T-helper 1 cell treated with Interleukin-12 subunit alpha and Interleukin-12 subunit beta and Interleukin-4 antibody, amounts not matched to agents 30 μg/mL and 1 μg/mL, for 36 hours (primary cell): ENCODE measurements around the gene EHBP1L1.
"Not testable (repeated sequence)": the region's sequence is repeated elsewhere in the genome, so short reads cannot be mapped to it uniquely, and the experiment has no call there.

Experiments used
- H3K27ac Mint-ChIP-seq: one replicate; pipeline ENCODE4 v1.8.0; 2021; ENCODE audit warnings: mild to moderate bottlenecking, mixed read lengths
- H3K27me3 Mint-ChIP-seq: one replicate; pipeline ENCODE4 v1.8.0; 2021; ENCODE audit warnings: low read depth, mixed read lengths
- H3K36me3 Mint-ChIP-seq: one replicate; pipeline ENCODE4 v1.8.0; 2021; ENCODE audit warnings: low read depth, mixed read lengths
- H3K4me1 Mint-ChIP-seq: one replicate; pipeline ENCODE4 v1.8.0; 2021; ENCODE audit warnings: low read depth, mixed read lengths
- H3K4me3 Mint-ChIP-seq: one replicate; pipeline ENCODE4 v1.8.0; 2021; ENCODE audit warnings: mild to moderate bottlenecking, moderate library complexity, mixed read lengths
- H3K9me3 Mint-ChIP-seq: one replicate; pipeline ENCODE4 v1.8.0; 2021; ENCODE audit warnings: mixed read lengths

The EHBP1L1 gene

DNA sequence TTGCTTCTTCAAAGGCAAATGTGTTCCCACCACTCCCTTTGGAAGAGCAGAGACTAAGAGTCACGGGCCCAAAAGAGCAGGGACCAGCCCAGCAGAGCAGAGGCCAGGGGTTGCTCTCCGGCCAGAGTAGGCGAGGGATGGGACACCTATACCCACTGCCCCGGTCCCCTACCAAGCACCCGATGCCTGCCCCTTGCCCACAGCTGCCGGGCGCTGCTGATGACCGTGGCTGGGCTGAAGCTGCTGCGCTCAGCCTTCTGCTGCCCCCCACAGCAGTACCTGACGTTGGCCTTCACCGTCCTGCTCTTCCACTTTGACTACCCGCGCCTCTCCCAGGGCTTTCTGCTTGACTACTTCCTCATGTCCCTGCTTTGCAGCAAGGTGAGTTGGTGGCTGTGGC lies 51.3 kb downstream of the EHBP1L1 start:
- H3K4me1 Mint-ChIP-seq = peaks cover 2% of the 10 kb centered on the region
- no peaks in the 10 kb centered on the region for H3K27me3 Mint-ChIP-seq
- no peaks in the 10 kb centered on the region for H3K9me3 Mint-ChIP-seq
- no peak overlapping the region for H3K27ac Mint-ChIP-seq
- no peak overlapping the region for H3K4me3 Mint-ChIP-seq
- H3K36me3 Mint-ChIP-seq = peaks cover 28% of the 10 kb centered on the region

DNA sequence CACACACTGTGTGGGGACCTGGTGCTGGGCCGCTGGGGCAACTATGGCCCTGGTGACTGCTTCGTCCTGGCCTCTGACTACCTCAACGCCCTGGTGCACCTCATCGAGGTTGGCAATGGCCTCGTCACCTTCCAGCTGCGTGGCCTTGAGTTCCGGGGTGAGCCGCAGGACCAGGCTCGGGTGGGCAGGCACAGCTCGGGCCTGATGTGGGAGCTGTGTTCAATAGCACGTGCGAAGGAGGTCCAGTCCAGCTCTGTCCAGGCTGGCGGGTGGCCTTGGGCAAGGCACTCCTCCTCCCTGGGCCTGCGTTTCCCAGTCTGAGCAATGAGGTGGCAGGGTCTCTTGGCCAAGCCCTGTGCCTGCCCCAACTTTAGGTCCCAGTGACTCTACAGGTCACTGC lies 53.7 kb downstream of the EHBP1L1 start:
- Mint-ChIP-seq H3K27me3 (no peaks in the 10 kb centered on the region), H3K4me3 (no peak overlapping the region), H3K4me1 (peaks cover 6% of the 10 kb centered on the region), H3K9me3 (no peaks in the 10 kb centered on the region), H3K27ac (no peak overlapping the region), H3K36me3 (peaks cover 22% of the 10 kb centered on the region)

DNA sequence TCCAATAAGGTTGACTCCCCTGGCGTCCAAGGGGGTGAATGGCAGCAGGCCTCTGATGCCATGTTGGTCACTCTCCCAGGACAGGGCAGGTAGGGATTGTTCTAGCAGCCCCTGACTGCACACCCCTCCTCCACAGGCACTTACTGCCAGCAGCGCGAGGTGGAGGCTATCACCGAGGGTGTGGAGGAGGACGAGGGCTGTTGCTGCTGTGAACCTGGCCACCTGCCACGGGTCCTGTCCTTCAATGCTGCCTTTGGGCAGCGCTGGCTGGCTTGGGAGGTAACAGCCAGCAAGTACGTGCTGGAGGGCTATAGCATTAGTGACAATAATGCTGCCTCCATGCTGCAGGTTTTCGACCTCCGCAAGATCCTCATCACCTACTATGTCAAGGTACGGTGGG lies 54.4 kb downstream of the EHBP1L1 start:
- peaks cover 6% of the 10 kb centered on the region for H3K4me1 Mint-ChIP-seq
- H3K9me3 Mint-ChIP-seq = no peaks in the 10 kb centered on the region
- no peak overlapping the region for H3K27ac Mint-ChIP-seq
- peaks cover 26% of the 10 kb centered on the region for H3K36me3 Mint-ChIP-seq
- H3K4me3 Mint-ChIP-seq = no peak overlapping the region
- H3K27me3 Mint-ChIP-seq = no peaks in the 10 kb centered on the region

DNA sequence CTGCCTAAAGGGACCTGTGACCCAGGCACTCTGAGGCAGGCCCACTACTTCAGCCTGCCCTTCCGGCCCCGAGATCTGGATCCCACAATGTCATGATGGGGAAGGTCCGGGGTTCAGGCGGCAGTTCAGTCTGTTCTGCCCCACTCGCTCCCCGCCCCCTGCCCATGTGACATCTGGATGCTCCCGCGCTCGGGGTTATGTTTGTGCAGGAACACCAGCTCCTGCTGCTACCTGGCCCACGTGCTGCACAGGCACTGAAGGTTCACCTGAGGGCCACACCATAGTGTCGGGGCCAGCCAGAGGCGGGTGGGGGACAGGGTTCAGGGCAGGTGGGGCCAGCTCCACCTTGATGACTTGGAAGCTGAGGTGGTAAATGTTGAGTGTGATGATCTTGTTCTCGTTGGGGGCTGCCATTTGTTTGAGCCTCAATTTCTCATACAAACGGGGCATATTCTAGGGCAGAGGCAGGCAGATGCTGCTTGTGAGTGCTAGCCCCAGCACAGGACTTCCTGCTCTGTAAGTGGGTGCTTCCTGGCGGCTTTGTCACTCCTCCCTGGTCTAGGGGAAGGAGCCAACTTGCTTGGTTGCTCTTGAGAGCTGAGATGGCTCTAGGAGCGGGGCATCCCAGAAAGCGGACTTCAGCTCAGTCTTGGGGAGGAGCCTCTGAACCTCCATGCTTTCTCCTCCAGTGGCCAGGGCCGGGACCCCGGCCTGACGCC lies 57.7 kb downstream of the EHBP1L1 start:
- no peaks in the 10 kb centered on the region for H3K9me3 Mint-ChIP-seq
- H3K4me1 Mint-ChIP-seq = peaks cover 11% of the 10 kb centered on the region
- peak overlapping the region; percentile 64 for H3K27ac Mint-ChIP-seq
- no peak overlapping the region for H3K4me3 Mint-ChIP-seq
- peaks cover 24% of the 10 kb centered on the region for H3K36me3 Mint-ChIP-seq
- no peaks in the 10 kb centered on the region for H3K27me3 Mint-ChIP-seq

DNA sequence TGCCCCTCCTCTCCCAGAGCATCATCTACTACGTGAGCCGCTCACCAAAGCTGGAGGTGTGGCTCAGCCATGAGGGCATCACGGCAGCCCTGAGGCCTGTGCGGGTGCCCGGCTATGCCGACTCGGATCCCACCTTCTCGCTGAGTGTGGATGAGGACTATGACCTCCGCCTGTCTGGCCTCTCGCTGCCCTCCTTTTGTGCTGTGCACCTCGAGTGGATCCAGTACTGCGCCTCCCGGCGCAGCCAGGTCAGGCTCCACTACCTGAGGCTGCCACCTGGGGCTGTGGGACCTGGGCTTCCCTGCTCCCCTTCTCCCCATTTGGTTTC lies 58.2 kb downstream of the EHBP1L1 start:
- Mint-ChIP-seq H3K4me1 (peaks cover 16% of the 10 kb centered on the region), H3K9me3 (no peaks in the 10 kb centered on the region), H3K27me3 (no peaks in the 10 kb centered on the region), H3K27ac (peak overlapping the region; percentile 26), H3K36me3 (peaks cover 28% of the 10 kb centered on the region), H3K4me3 (no peak overlapping the region)

DNA sequence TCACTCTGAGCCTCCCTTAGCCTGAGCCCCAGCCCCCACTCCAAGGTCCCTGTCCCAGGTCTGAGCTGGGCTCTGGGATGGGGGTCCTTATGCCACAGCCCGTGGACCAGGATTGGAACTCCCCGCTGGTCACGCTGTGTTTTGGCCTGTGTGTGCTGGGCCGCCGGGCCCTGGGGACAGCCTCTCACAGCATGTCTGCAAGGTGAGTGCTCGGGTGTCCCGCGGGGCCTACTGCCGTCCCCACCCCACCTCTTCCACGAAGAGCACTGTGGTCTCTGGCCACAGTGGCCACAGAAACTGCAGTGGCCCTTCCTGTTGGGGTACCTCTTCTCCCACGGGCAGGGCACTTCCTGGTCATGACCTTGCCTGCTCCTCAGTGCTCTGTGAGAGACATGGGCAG lies 58.6 kb downstream of the EHBP1L1 start:
- Mint-ChIP-seq H3K4me1 (peaks cover 16% of the 10 kb centered on the region), H3K9me3 (no peaks in the 10 kb centered on the region), H3K27me3 (no peaks in the 10 kb centered on the region), H3K27ac (peak overlapping the region; percentile 31), H3K36me3 (peaks cover 25% of the 10 kb centered on the region), H3K4me3 (no peak overlapping the region)

DNA sequence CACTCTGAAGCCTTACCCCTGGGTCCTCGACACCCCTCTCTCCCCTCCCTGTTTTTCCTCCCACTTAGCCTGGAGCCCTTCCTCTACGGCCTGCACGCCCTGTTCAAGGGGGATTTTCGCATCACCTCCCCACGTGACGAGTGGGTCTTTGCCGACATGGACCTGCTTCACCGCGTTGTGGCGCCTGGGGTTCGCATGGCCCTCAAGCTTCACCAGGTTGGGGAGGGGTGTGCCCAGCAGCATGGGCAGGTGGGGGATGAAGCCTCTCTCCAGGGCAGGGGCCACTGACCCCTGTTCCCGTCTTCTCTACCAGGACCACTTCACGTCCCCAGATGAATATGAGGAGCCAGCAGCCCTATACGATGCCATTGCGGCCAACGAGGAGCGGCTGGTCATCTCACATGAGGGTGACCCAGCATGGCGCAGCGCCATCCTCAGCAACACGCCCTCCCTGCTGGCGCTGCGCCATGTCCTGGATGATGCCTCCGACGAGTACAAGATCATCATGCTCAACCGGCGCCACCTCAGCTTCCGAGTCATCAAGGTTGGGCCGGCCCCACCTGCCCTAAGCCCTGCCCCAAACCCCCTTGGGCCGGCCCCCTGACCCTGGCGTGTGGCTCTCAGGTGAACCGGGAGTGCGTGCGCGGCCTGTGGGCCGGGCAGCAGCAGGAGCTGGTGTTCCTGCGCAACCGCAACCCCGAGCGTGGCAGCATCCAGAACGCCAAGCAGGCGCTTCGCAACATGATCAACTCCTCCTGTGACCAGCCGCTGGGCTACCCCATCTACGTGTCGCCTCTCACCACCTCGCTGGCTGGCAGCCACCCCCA lies 59.3 kb downstream of the EHBP1L1 start:
- Mint-ChIP-seq H3K27me3 (no peaks in the 10 kb centered on the region), H3K27ac (peak overlapping the region; percentile 31), H3K4me1 (peaks cover 23% of the 10 kb centered on the region), H3K9me3 (no peaks in the 10 kb centered on the region), H3K4me3 (no peak overlapping the region), H3K36me3 (peaks cover 26% of the 10 kb centered on the region)

DNA sequence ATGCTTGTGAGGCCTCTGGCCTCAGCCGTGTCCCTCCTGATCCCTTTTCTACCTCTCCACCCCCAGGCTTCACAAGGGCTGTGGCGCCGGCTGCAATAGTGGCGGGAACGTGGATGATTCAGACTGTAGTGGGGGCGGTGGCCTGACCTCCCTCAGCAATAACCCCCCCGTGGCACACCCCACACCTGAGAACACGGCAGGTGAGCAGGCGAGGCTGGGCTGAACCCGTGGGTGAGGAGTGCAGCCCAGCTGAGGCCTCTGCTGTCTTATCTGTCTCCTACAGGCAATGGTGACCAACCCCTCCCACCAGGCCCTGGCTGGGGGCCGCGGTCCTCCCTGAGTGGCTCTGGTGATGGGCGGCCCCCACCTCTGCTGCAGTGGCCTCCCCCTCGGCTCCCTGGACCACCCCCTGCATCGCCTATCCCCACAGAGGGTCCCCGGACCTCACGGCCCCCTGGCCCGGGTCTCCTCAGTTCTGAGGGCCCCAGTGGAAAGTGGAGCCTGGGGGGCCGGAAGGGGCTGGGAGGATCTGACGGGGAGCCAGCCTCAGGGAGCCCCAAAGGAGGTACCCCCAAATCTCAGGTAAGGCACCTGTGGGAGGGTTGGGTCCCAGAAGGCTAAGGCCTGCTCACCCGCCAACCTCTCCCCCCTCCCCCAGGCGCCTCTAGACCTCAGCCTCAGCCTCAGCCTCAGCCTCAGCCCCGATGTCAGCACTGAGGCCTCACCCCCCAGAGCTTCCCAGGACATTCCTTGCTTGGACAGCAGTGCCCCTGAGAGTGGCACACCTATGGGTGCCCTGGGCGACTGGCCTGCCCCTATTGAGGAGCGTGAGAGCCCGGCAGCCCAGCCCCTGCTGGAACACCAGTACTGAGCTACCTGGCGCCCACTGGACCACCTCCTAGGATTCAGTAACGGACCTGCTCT lies 60.5 kb downstream of the EHBP1L1 start:
- Mint-ChIP-seq H3K9me3 (no peaks in the 10 kb centered on the region), H3K36me3 (peaks cover 27% of the 10 kb centered on the region), H3K27me3 (no peaks in the 10 kb centered on the region), H3K4me3 (no peak overlapping the region), H3K27ac (peak overlapping the region; percentile 76), H3K4me1 (peaks cover 26% of the 10 kb centered on the region)

DNA sequence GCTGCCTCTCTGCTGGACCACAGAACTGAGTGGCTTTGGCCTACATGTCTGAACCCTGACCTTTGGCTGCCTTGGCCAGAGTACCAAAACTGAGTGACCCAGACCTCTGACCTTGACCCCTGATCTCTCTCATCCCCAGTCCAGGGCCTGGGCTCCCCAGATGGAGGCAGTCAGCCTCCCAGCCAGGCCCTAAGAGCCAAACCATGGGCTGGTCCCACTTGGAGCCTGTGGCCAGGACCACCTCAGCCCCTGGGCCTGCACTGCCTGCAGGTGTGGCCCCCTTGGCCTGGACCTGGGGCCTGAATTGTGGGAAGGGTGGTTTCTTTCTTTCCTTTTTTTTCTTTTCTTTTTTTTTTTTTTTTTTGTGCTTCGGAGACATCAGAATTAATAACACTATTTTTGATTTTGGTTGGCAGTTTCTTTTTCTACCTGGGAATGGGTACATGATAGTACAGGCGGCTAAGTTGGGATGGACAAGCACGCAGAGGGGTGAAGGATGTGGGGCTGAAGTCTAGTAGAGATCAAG lies 61.2 kb downstream of the EHBP1L1 start:
- peaks cover 30% of the 10 kb centered on the region for H3K4me1 Mint-ChIP-seq
- H3K27ac Mint-ChIP-seq = peak overlapping the region; percentile 76
- H3K9me3 Mint-ChIP-seq = no peaks in the 10 kb centered on the region
- peaks cover 35% of the 10 kb centered on the region for H3K36me3 Mint-ChIP-seq
- H3K27me3 Mint-ChIP-seq = no peaks in the 10 kb centered on the region
- peak overlapping the region; percentile 86 for H3K4me3 Mint-ChIP-seq

DNA sequence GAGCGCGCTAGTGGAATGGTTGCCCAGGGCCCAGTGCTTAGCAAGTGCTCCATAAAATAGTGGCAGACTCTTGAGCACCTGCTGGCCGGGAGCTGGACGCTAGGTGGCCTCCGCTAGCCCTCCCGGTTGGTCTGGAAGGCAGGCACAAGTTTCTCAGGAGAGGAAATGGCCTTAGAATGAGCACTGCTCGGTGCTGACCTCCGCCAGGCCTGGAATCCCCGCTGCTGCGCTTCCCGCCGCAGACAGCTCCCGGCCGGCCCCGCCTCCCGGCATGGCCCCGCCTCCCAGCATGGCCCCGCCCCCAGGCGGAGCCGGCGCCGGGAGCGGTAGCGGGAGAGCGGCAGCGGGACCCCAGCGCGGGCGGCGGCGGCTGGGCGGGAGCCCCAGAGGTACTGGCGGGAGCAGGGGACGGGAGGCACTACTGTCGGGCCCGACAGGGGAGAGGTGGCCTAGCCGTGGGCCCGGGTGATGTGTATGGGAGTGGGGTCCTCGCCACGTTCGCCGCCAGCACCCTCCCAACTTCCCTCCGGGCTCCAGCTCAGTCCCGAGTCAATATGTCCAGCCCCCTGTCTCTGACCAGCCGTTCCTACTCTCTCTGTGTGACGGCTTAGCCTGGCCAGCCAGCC lies 62.1 kb downstream of the EHBP1L1 start, which contains the start of gene SIPA1:
SIPA1 (plus strand) TSS at position 308 of the 626 bp plus-strand sequence. CDS start 2,821 bp downstream, outside the sequence.
- H3K36me3 Mint-ChIP-seq = peaks cover 35% of the 10 kb centered on the region
- H3K27me3 Mint-ChIP-seq = no peaks in the 10 kb centered on the region
- H3K9me3 Mint-ChIP-seq = no peaks in the 10 kb centered on the region
- H3K4me1 Mint-ChIP-seq = peaks cover 30% of the 10 kb centered on the region
- H3K27ac Mint-ChIP-seq = peak within 1 kb of the TSS; percentile 90
- H3K4me3 Mint-ChIP-seq = peak within 1 kb of the TSS; percentile 86

DNA sequence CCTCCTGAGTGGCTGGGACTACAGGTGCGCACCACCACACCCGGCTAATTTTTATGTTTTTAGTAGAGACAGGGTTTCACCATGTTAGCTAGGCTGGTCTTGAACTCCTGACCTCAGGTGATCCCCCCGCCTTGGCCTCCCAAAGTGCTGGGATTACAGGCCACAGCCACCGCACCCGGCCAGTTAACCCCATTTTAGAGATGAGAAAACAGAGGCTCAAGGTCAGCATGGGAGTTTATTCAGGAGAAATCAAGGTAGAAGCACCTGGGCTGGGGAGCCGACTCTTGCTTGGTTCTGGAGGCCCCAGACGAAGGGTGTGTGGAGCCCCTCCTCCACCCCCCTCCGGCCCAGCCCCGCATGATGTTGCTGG lies 63.4 kb downstream of the EHBP1L1 start:
- H3K4me3 Mint-ChIP-seq = peak overlapping the region; percentile 86
- H3K27me3 Mint-ChIP-seq, H3K9me3 Mint-ChIP-seq: not testable (repeated sequence)
- H3K36me3 Mint-ChIP-seq = peaks cover 44% of the 10 kb centered on the region
- peaks cover 35% of the 10 kb centered on the region for H3K4me1 Mint-ChIP-seq
- H3K27ac Mint-ChIP-seq = peak overlapping the region; percentile 92

DNA sequence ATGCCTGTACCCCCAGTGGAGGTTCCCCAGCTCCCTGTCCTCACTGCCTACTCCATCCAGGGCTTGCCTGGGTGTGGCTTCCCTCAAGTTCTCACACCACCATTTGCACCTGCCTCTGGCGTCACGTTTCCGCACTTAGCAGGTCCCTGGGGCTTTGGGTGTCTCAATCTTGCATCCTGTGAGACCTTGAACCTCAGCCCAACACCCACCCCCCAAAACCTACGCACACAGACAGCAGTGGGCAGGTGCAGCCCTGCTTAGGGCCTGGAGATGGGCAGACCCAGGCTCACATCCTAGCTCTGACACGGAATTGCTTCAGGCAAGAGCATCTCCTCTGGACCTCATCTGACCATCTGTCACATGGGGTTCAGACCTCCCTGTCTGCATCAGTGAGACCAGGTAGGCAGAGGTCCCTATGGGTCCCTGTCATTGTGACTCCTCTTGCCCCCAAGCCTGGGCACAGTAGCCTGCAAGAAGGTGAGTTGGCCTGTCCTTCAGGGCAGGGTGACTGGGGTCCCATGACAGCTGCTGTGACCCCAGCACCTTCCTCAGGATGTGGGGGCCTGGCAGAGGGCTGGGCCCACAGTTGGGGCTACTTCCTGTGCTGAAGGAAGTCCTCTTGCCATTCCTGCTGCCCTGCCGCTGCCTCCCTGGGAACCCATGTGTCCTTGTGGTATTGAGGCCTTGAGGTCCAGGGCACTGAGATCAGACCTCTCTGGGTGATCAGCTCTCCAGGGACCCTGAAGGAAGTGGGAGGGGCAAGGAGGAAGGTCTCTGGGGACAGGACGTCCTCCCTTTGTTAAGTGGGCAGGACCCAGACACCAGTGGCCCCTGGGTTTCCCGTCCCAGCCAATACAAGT lies 64.0 kb downstream of the EHBP1L1 start:
- H3K9me3 Mint-ChIP-seq = no peaks in the 10 kb centered on the region
- H3K4me1 Mint-ChIP-seq = peaks cover 39% of the 10 kb centered on the region
- peaks cover 43% of the 10 kb centered on the region for H3K36me3 Mint-ChIP-seq
- H3K4me3 Mint-ChIP-seq = peak overlapping the region; percentile 86
- H3K27me3 Mint-ChIP-seq = no peaks in the 10 kb centered on the region
- H3K27ac Mint-ChIP-seq = peak overlapping the region; percentile 92
